ENCODE data around the gene DDX24.

DDX24 gene

GRCh38 chr14:94036313-94037167 lies 44.5 kb downstream of the DDX24 start:
- DNase-seq (ENCODE audit: low read depth in 4 of 4, low spot score in 1 of 4): peak; percentile 54 to 68 (median 66)

- DNase-seq (ENCODE audit: low read depth in 4 of 4, low spot score in 1 of 4): no peak
Observed at GRCh38 chr14:94034886-94035285, 46.1 kb downstream of the DDX24 start.

- DNase-seq (ENCODE audit: low read depth in 4 of 4, low spot score in 1 of 4): no peak
Observed at GRCh38 chr14:94031883-94032279, 49.1 kb downstream of the DDX24 start.

GRCh38 chr14:94031161-94031882 lies 49.7 kb downstream of the DDX24 start:
- no peak for DNase-seq (ENCODE audit: low read depth in 4 of 4, low spot score in 1 of 4)

GRCh38 chr14:94030571-94030970 lies 50.4 kb downstream of the DDX24 start:
- DNase-seq (ENCODE audit: low read depth in 4 of 4, low spot score in 1 of 4): no peak

- DNase-seq (ENCODE audit: low read depth in 4 of 4, low spot score in 1 of 4): no peak
Observed at GRCh38 chr14:94029671-94030203, 51.3 kb downstream of the DDX24 start.

GRCh38 chr14:94029265-94029664 lies 51.7 kb downstream of the DDX24 start:
- DNase-seq (ENCODE audit: low read depth in 4 of 4, low spot score in 1 of 4): no peak

GRCh38 chr14:94028450-94028826 lies 52.6 kb downstream of the DDX24 start:
- no peak for DNase-seq (ENCODE audit: low read depth in 4 of 4, low spot score in 1 of 4)

- no peak for DNase-seq (ENCODE audit: low read depth in 4 of 4, low spot score in 1 of 4)
Observed at GRCh38 chr14:94027566-94028449, 53.2 kb downstream of the DDX24 start.

GRCh38 chr14:94026889-94027469 lies 54.0 kb downstream of the DDX24 start:
- no peak for DNase-seq (ENCODE audit: low read depth in 4 of 4, low spot score in 1 of 4)

GRCh38 chr14:94026173-94026888 lies 54.7 kb downstream of the DDX24 start, which contains the start of gene OTUB2:
Gene OTUB2 (plus strand): TSS chr14:94026340. CDS start chr14:94026538, 198 bp downstream.
- DNase-seq (ENCODE audit: low read depth in 4 of 4, low spot score in 1 of 4): peak; percentile 86 to 94 (median 90)

- DNase-seq (ENCODE audit: low read depth in 4 of 4, low spot score in 1 of 4): no peak
Observed at GRCh38 chr14:94025720-94026119, 55.3 kb downstream of the DDX24 start.

GRCh38 chr14:94024549-94024948 lies 56.5 kb downstream of the DDX24 start:
- no peak for DNase-seq (ENCODE audit: low read depth in 4 of 4, low spot score in 1 of 4)

- no peak for DNase-seq (ENCODE audit: low read depth in 4 of 4, low spot score in 1 of 4)
Observed at GRCh38 chr14:94022532-94023411, 58.2 kb downstream of the DDX24 start.

- DNase-seq (ENCODE audit: low read depth in 4 of 4, low spot score in 1 of 4): no peak
Observed at GRCh38 chr14:94021416-94022157, 59.4 kb downstream of the DDX24 start.

- DNase-seq (ENCODE audit: low read depth in 4 of 4, low spot score in 1 of 4): no peak
Observed at GRCh38 chr14:94021001-94021400, 60.0 kb downstream of the DDX24 start.

- no peak for DNase-seq (ENCODE audit: low read depth in 4 of 4, low spot score in 1 of 4)
Observed at GRCh38 chr14:94020267-94020666, 60.7 kb downstream of the DDX24 start.

- DNase-seq (ENCODE audit: low read depth in 4 of 4, low spot score in 1 of 4): no peak
Observed at GRCh38 chr14:94019329-94019728, 61.7 kb downstream of the DDX24 start.
